NB4 (cell line): ENCODE measurements around the gene RAB3IL1.

Experiments
- MYC ChIP-seq: IDR thresholded peaks from 2 replicates; pipeline ENCODE4 v1.6.1; 2011; ENCODE audit warnings: low read depth, low read length
- POLR2A ChIP-seq: IDR thresholded peaks from 2 replicates; pipeline ENCODE4 v1.6.1; 2011; ENCODE audit warnings: mild to moderate bottlenecking; ENCODE audit not compliant: insufficient read length; ENCODE audit errors: extremely low read depth
- TF ChIP-seq, protein P1 (sequence below): IDR thresholded peaks from one replicate; pipeline ENCODE4 v1.5.1; 2012; ENCODE audit warnings: low read depth, low read length
- TF ChIP-seq, protein P2 (sequence below): IDR thresholded peaks from 2 replicates; pipeline ENCODE4 v1.6.1; 2011; ENCODE audit warnings: low read depth, low read length

DNA sequence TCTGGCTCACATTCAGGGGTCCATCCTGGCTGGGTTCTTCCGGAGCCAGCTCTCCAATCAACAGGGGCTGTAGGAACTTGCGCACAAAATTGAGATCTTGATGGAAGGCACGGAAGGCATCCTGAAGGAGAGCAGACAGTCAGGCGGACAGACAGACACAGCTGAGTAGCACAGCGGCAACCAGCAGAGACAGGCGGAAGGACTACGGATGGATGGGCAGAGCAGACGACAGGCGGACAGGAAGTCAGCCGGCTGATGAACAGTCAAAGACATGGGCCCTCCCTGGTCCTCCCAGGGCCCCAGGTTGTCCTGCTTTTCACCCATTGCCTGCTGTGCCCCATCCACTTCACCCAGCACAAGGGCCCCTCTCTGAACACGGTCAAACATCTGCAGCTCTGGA is 37.3 kb downstream of the RAB3IL1 start:
- no peak for TF ChIP-seq POLR2A
- TF ChIP-seq, protein P1, sequence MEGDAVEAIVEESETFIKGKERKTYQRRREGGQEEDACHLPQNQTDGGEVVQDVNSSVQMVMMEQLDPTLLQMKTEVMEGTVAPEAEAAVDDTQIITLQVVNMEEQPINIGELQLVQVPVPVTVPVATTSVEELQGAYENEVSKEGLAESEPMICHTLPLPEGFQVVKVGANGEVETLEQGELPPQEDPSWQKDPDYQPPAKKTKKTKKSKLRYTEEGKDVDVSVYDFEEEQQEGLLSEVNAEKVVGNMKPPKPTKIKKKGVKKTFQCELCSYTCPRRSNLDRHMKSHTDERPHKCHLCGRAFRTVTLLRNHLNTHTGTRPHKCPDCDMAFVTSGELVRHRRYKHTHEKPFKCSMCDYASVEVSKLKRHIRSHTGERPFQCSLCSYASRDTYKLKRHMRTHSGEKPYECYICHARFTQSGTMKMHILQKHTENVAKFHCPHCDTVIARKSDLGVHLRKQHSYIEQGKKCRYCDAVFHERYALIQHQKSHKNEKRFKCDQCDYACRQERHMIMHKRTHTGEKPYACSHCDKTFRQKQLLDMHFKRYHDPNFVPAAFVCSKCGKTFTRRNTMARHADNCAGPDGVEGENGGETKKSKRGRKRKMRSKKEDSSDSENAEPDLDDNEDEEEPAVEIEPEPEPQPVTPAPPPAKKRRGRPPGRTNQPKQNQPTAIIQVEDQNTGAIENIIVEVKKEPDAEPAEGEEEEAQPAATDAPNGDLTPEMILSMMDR = no peak
- TF ChIP-seq MYC = no peak
- TF ChIP-seq, protein P2, sequence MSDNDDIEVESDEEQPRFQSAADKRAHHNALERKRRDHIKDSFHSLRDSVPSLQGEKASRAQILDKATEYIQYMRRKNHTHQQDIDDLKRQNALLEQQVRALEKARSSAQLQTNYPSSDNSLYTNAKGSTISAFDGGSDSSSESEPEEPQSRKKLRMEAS = no peak
